Common myeloid progenitor, CD34-positive (primary cell): ENCODE measurements around the gene ZNF790. TPM values are rescaled to one million over a fixed set of nuclear protein-coding genes. Genes with fewer than 3 reads are reported as not detected.

Experiments
- CTCF ChIA-PET: fragments of 350-600 bp; sonication (Branson Sonifier 250); formaldehyde crosslinking; loops from one replicate; lab custom pipeline; 2021; ENCODE audit warnings: antibody characterized with exemption; lab: Charles Lee
- POLR2A ChIA-PET: fragments of 350-600 bp; sonication (Branson Sonifier 250); formaldehyde crosslinking; loops from one replicate; lab custom pipeline; 2021; ENCODE audit warnings: antibody characterized with exemption; lab: Charles Lee
- DNase-seq, 3 donors: peaks; one replicate each; pipeline versions ENCODE4 v3.0.0 to v3.0.0-alpha.2; 2013
- H3K27ac ChIP-seq, 2 experiments: 1 replicate in 1 of 2; 2 replicates in 1 of 2; pipeline ENCODE4 v1.7.0; 2013; ENCODE audit warnings: inconsistent platforms in 2 of 2, low read length in 2 of 2, mild to moderate bottlenecking in 2 of 2, low read depth in 1 of 2, moderate library complexity in 1 of 2; ENCODE audit not compliant: severe bottlenecking in 2 of 2, insufficient read depth in 1 of 2, poor library complexity in 1 of 2
- H3K27me3 ChIP-seq, 5 experiments: replicated peaks in 2 of 5; 1 replicate in 3 of 5; 2 replicates in 2 of 5; pipeline versions ENCODE4 v1.6.1 to v1.7.0; 2013; ENCODE audit warnings: low read length in 4 of 5, mild to moderate bottlenecking in 2 of 5, moderate library complexity in 2 of 5, inconsistent platforms in 1 of 5; ENCODE audit not compliant: insufficient read depth in 5 of 5, control insufficient read depth in 4 of 5
- H3K36me3 ChIP-seq, 4 experiments: 1 replicate in 2 of 4; 2 replicates in 2 of 4; pipeline versions ENCODE4 v1.6.1 to v1.7.0; 2013; ENCODE audit warnings: low read length in 3 of 4, control low read depth in 1 of 4, mild to moderate bottlenecking in 1 of 4; ENCODE audit not compliant: control insufficient read depth in 4 of 4, insufficient read depth in 4 of 4
- H3K4me1 ChIP-seq, 4 experiments: 1 replicate in 3 of 4; 2 replicates in 1 of 4; pipeline versions ENCODE4 v1.6.1 to v1.7.1; 2013; ENCODE audit warnings: low read length in 3 of 4, mild to moderate bottlenecking in 3 of 4, control low read depth in 1 of 4, inconsistent platforms in 1 of 4, moderate library complexity in 1 of 4; ENCODE audit not compliant: control insufficient read depth in 4 of 4, insufficient read depth in 4 of 4; ENCODE audit errors: control extremely low read depth in 1 of 4
- H3K4me3 ChIP-seq, 7 experiments: 1 replicate in 4 of 7; 2 replicates in 3 of 7; pipeline versions ENCODE4 v1.5.1 to v1.7.0; 2013; ENCODE audit warnings: mild to moderate bottlenecking in 7 of 7, low read length in 6 of 7, moderate library complexity in 6 of 7, inconsistent platforms in 2 of 7, low read depth in 2 of 7, control low read depth in 1 of 7; ENCODE audit not compliant: insufficient read depth in 4 of 7, control insufficient read depth in 1 of 7; ENCODE audit errors: extremely low read depth in 1 of 7
- H3K9me3 ChIP-seq, 5 experiments: 1 replicate in 4 of 5; 2 replicates in 1 of 5; pipeline versions ENCODE4 v1.6.1 to v1.7.1; 2013; ENCODE audit warnings: low read length in 4 of 5, mild to moderate bottlenecking in 2 of 5, inconsistent platforms in 1 of 5, low read depth in 1 of 5, moderate library complexity in 1 of 5; ENCODE audit not compliant: control insufficient read depth in 4 of 5, insufficient read depth in 2 of 5; ENCODE audit errors: control extremely low read depth in 1 of 5
- WGBS: methylation state at CpG from one replicate; pipeline ENCODE4 v1.1.5; 2013; ENCODE audit not compliant: insufficient coverage; 5-methylcytosine and 5-hydroxymethylcytosine counted together
- polyA plus RNA-seq: library from polyadenylated mRNA; unstranded; fragments of 120-200 nt; gene quantifications from one replicate; pipeline ENCODE4 v1.2.1, GENCODE V29; 2013

The ZNF790 gene
- polyA plus RNA-seq, result 5.6 TPM

- Histone ChIP-seq H3K27me3 (no peaks in the 10 kb centered on the region), H3K36me3 (peaks cover 16 to 34% (median 26%) of the 10 kb centered on the region in 4 experiments), H3K9me3 (peaks cover 12 to 36% (median 25%) of the 10 kb centered on the region in 5 experiments), H3K4me3 (peak within 1 kb of the TSS; percentile 65 to 98 (median 90)), H3K27ac (peak within 1 kb of the TSS; percentile 82 to 91), H3K4me1 (peaks cover 5 to 19% (median 14%) of the 10 kb centered on the region in 4 experiments)
- peak; percentile 93 to 98 (median 97) for DNase-seq
- CTCF ChIA-PET, result interaction anchor here (0.7 to 4.3 kb wide), 3 partner anchors 11 to 67 kb away, joined by 3 to 20 read pairs (median 3); partner anchors contain the start of gene ZNF345
- under 1% methylated on average over 42 of the region's 56 CpGs for WGBS
- POLR2A ChIA-PET, result interaction anchor here (2.4 kb wide), 1 partner anchor 12 kb away, joined by 19 read pairs; the partner anchor contains the start of gene ZNF345
These were observed at the start of gene ZNF790 for GRCh38 chr19:36837906-36838783. ZNF790 (minus strand) TSS chr19:36838387; CDS start chr19:36825619, 12,768 bp downstream.

GRCh38 chr19:36876993-36877938 is 39.1 kb upstream of the ZNF790 start:
- peaks cover 13 to 71% (median 22%) of the 10 kb centered on the region in 4 experiments for H3K36me3 ChIP-seq
- CTCF ChIA-PET, result no interaction called here
- H3K27me3 ChIP-seq, result no peaks in the 10 kb centered on the region
- H3K9me3 ChIP-seq, result peaks cover 35 to 83% (median 49%) of the 10 kb centered on the region in 5 experiments
- no peak overlapping the region for H3K27ac ChIP-seq
- no peaks in the 10 kb centered on the region for H3K4me1 ChIP-seq
- DNase-seq, result no peak
- peak overlapping the region in 1 of 7 experiments; percentile 12 for H3K4me3 ChIP-seq
- 100% methylated on average over 5 of the region's 10 CpGs for WGBS
- POLR2A ChIA-PET, result no interaction called here

- no peaks in the 10 kb centered on the region for H3K27me3 ChIP-seq
- peaks cover 4 to 27% (median 14%) of the 10 kb centered on the region in 4 experiments for H3K4me1 ChIP-seq
- ChIA-PET POLR2A (interaction anchor here (3.7 kb wide), 1 partner anchor 14 kb away, joined by 19 read pairs; the partner anchor contains the start of gene ZNF790), CTCF (no interaction called here)
- H3K27ac ChIP-seq, result no peak overlapping the region
- WGBS, result 100% methylated on average over 3 of the region's 3 CpGs
- peaks cover 2 to 26% (median 16%) of the 10 kb centered on the region in 5 experiments for H3K9me3 ChIP-seq
- no peak for DNase-seq
- H3K4me3 ChIP-seq, result peak overlapping the region in 6 of 7 experiments; percentile 87 to 99 (median 96)
- peaks cover 18 to 35% (median 23%) of the 10 kb centered on the region in 4 experiments for H3K36me3 ChIP-seq
These were observed 13.7 kb upstream of the ZNF790 start for GRCh38 chr19:36851898-36852297.

GRCh38 chr19:36850559-36851442 is 12.6 kb upstream of the ZNF790 start, which contains the start of gene ZNF345:
ZNF345 (plus strand) TSS chr19:36850876; CDS start chr19:36876831, 25,955 bp downstream.
- peaks cover 2 to 23% (median 12%) of the 10 kb centered on the region in 5 experiments for H3K9me3 ChIP-seq
- peak; percentile 97 to 98 (median 98) for DNase-seq
- peaks cover 13 to 27% (median 23%) of the 10 kb centered on the region in 4 experiments for H3K36me3 ChIP-seq
- ChIA-PET CTCF (interaction anchor here (0.6 to 3.0 kb wide), 4 partner anchors 13 to 636 kb away, joined by 3 to 20 read pairs (median 3); partner anchors contain the start of genes ZNF146, ZNF565 and ZNF790), POLR2A (interaction anchor here (0.6 to 3.7 kb wide), 3 partner anchors 12 to 155 kb away, joined by 3 to 19 read pairs (median 4); partner anchors contain the start of gene ZNF790)
- H3K27me3 ChIP-seq, result no peaks in the 10 kb centered on the region
- peaks cover 4 to 27% (median 14%) of the 10 kb centered on the region in 4 experiments for H3K4me1 ChIP-seq
- peak within 1 kb of the TSS; percentile 54 to 99 (median 95) for H3K4me3 ChIP-seq
- H3K27ac ChIP-seq, result peak within 1 kb of the TSS; percentile 93 to 94
- 0% methylated on average over 35 of the region's 43 CpGs for WGBS

GRCh38 chr19:36849701-36850558 is 11.7 kb upstream of the ZNF790 start:
- peaks cover 11 to 22% (median 19%) of the 10 kb centered on the region in 4 experiments for H3K36me3 ChIP-seq
- POLR2A ChIA-PET, result interaction anchor here (0.6 to 3.7 kb wide), 4 partner anchors 12 to 228 kb away, joined by 3 to 19 read pairs (median 4); partner anchors contain the start of gene ZNF790
- CTCF ChIA-PET, result interaction anchor here (0.6 to 3.0 kb wide), 5 partner anchors 12 to 635 kb away, joined by 3 to 20 read pairs (median 3); partner anchors contain the start of genes ZNF146, ZNF565 and ZNF790
- 0% methylated on average over 24 of the region's 36 CpGs for WGBS
- peak overlapping the region; percentile 54 to 99 (median 95) for H3K4me3 ChIP-seq
- H3K9me3 ChIP-seq, result peaks cover 2 to 19% (median 10%) of the 10 kb centered on the region in 5 experiments
- H3K4me1 ChIP-seq, result peaks cover 4 to 27% (median 14%) of the 10 kb centered on the region in 4 experiments
- DNase-seq, result peak; percentile 90 to 95 (median 93)
- no peaks in the 10 kb centered on the region for H3K27me3 ChIP-seq
- peak overlapping the region; percentile 93 to 94 for H3K27ac ChIP-seq
